Body of pancreas (tissue), 4 donors: ENCODE data around the gene VEGFB. TPM values are rescaled to one million over a fixed set of nuclear protein-coding genes. Genes with fewer than 3 reads are reported as not detected.

Experiments
- ATAC-seq: fragments of 150-250 bp; one replicate; pipeline ENCODE4 v1.9.1; 2016
- DNase-seq, 4 donors: peaks; one replicate each; pipeline ENCODE4 v3.0.0-alpha.2; 2019
- H3K27ac ChIP-seq, 4 donors: fragments of 200-600 bp; sonication (generic); 1 replicate in 3 of 4; 2 replicates in 1 of 4; pipeline versions ENCODE4 v1.5.1 to v1.6.1; 2016 to 2019; ENCODE audit warnings: mild to moderate bottlenecking in 1 of 4, mixed read lengths in 1 of 4, moderate library complexity in 1 of 4
- H3K27me3 ChIP-seq, 2 donors: fragments of 200-600 bp; sonication (generic); one replicate each; pipeline ENCODE4 v1.6.0; 2016; ENCODE audit warnings: mild to moderate bottlenecking in 1 of 2
- H3K36me3 ChIP-seq, 2 donors: fragments of 200-600 bp; sonication (generic); replicated peaks in 1 of 2; 2 replicates each; pipeline ENCODE4 v1.5.1; 2016; ENCODE audit warnings: low read depth in 2 of 2; ENCODE audit not compliant: insufficient read depth in 1 of 2
- H3K4me1 ChIP-seq: fragments of 200-600 bp; sonication (generic); one replicate; pipeline ENCODE4 v1.6.0; 2016
- H3K4me3 ChIP-seq, 2 donors: fragments of 200-600 bp; sonication (generic); 1 replicate in 1 of 2; 2 replicates in 1 of 2; pipeline ENCODE4 v1.5.1; 2016 to 2019
- H3K9me3 ChIP-seq, 3 donors: fragments of 200-600 bp; sonication (generic); 1 replicate in 2 of 3; 2 replicates in 1 of 3; pipeline ENCODE4 v1.5.1; 2016
- POLR2A ChIP-seq, 3 donors: fragments of 450-650 bp; IDR thresholded peaks; one replicate each; pipeline ENCODE4 v1.6.1; 2016; ENCODE audit warnings: antibody characterized with exemption in 3 of 3, mild to moderate bottlenecking in 2 of 3
- WGBS, 2 donors: methylation state at CpG; one replicate each; pipeline ENCODE4 v1.1.5; 2017; 5-methylcytosine and 5-hydroxymethylcytosine counted together
- intact Hi-C: fragments of 100-400 bp; cut with DNase I; formaldehyde crosslinking; loops from one replicate; pipeline ENCODE4 v1.15.1; 2023
- total RNA-seq, 2 donors: library from RNA; depleted of rRNA; stranded (reverse); fragments of >200 nt; gene quantifications; one replicate each; pipeline ENCODE4 v1.1.0, GENCODE V29; 2016
- TF ChIP-seq, protein P1 (sequence below), 7 experiments: fragments of 450-650 bp in 4 of 7; fragments of 200-600 bp in 3 of 7; sonication (generic) in 3 of 7; IDR thresholded peaks; one replicate each; pipeline ENCODE4 v1.5.1; 2016 to 2019; ENCODE audit warnings: antibody characterized with exemption in 7 of 7

The VEGFB gene
- total RNA-seq, 2 donors from 2014 or later: 32.4 to 108 TPM

DNA sequence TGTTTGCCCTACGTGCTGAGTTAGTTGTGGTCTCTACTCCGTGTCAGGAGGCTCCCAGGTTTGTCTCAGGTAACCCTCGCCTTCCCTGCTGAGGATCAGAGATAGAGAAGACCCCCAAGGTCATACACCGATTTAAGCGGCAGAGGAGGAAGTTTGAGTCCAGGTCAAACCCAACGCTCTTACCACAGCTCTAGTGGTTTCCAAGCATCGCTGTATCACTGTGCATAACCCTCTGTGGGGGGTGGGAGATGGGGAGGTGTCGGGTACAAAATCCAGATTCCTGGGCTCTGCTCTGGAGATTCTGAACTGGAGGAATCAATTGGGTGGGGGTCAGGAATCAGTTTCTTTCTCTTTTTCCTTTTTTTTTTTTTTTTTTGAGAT lies 3.4 kb upstream of the VEGFB start:
- 4 to 5% methylated on average over 8 of the region's 8 CpGs for WGBS, 2 donors
- Histone ChIP-seq H3K4me3 (peak overlapping the region; percentile 23 to 32), H3K36me3 (no peaks in the 10 kb centered on the region), H3K9me3 (no peaks in the 10 kb centered on the region), H3K27me3 (no peaks in the 10 kb centered on the region), H3K27ac (peak overlapping the region; percentile 85 to 97 (median 92)), H3K4me1 (peaks cover 77% of the 10 kb centered on the region)
- DNase-seq: no peak
- intact Hi-C loops: no loop called here
- ATAC-seq: no peak
- no peak for TF ChIP-seq POLR2A (IDR thresholded peaks at IDR 0.05)
- TF ChIP-seq, protein P1, sequence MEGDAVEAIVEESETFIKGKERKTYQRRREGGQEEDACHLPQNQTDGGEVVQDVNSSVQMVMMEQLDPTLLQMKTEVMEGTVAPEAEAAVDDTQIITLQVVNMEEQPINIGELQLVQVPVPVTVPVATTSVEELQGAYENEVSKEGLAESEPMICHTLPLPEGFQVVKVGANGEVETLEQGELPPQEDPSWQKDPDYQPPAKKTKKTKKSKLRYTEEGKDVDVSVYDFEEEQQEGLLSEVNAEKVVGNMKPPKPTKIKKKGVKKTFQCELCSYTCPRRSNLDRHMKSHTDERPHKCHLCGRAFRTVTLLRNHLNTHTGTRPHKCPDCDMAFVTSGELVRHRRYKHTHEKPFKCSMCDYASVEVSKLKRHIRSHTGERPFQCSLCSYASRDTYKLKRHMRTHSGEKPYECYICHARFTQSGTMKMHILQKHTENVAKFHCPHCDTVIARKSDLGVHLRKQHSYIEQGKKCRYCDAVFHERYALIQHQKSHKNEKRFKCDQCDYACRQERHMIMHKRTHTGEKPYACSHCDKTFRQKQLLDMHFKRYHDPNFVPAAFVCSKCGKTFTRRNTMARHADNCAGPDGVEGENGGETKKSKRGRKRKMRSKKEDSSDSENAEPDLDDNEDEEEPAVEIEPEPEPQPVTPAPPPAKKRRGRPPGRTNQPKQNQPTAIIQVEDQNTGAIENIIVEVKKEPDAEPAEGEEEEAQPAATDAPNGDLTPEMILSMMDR (IDR thresholded peaks at IDR 0.05): no peak

- intact Hi-C loops: no loop called here
- no peak overlapping the region for H3K4me3 ChIP-seq
- 70 to 96% methylated on average over 5 to 7 of the region's 7 CpGs for WGBS, 2 donors
- H3K36me3 ChIP-seq: no peaks in the 10 kb centered on the region
- ATAC-seq (no peak), DNase-seq (no peak)
- no peaks in the 10 kb centered on the region for H3K9me3 ChIP-seq
- TF ChIP-seq, protein P1 (IDR thresholded peaks at IDR 0.05): no peak
- no peak for TF ChIP-seq POLR2A (IDR thresholded peaks at IDR 0.05)
- H3K4me1 ChIP-seq: peaks cover 81% of the 10 kb centered on the region
- no peaks in the 10 kb centered on the region for H3K27me3 ChIP-seq
- H3K27ac ChIP-seq: peak overlapping the region in 2 of 4 donors; percentile 93 to 97
These were observed 2.8 kb upstream of the VEGFB start for GRCh38 chr11:64231546-64231945.

- H3K36me3 ChIP-seq: no peaks in the 10 kb centered on the region
- H3K4me1 ChIP-seq: peaks cover 76% of the 10 kb centered on the region
- no peak for TF ChIP-seq POLR2A (IDR thresholded peaks at IDR 0.05)
- TF ChIP-seq, protein P1 (IDR thresholded peaks at IDR 0.05): no peak
- DNase-seq (no peak), ATAC-seq (no peak)
- H3K9me3 ChIP-seq: no peaks in the 10 kb centered on the region
- intact Hi-C loops: no loop called here
- no peak overlapping the region for H3K4me3 ChIP-seq
- H3K27me3 ChIP-seq: no peaks in the 10 kb centered on the region
- peak overlapping the region in 1 of 4 donors; percentile 93 for H3K27ac ChIP-seq
- WGBS, 2 donors: 80 to 82% methylated on average over 4 to 8 of the region's 15 CpGs
These were observed 2.0 kb upstream of the VEGFB start for GRCh38 chr11:64232182-64232966.

DNA sequence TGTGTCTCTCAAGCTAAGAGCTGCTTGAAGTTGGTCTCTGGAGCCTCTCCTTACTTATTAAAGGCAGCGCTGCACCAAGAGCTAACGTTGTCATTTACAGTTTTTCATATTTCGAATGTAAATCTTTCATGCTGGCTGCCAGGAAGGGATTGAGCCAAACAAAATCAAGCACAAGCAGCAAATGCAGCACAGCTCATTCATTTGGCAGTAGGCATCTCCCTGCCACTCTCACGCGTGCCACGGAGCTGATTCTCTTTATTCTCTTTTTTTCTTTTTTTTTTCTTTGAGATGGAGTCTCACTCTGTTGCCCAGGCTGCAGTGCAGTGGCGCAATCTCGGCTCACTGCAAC lies 1.4 kb upstream of the VEGFB start:
- DNase-seq (no peak), ATAC-seq (no peak)
- H3K4me1 ChIP-seq: peaks cover 76% of the 10 kb centered on the region
- intact Hi-C loops: no loop called here
- no peaks in the 10 kb centered on the region for H3K27me3 ChIP-seq
- no peak overlapping the region for H3K27ac ChIP-seq
- H3K36me3 ChIP-seq: no peaks in the 10 kb centered on the region
- no peak overlapping the region for H3K4me3 ChIP-seq
- H3K9me3 ChIP-seq: no peaks in the 10 kb centered on the region
- TF ChIP-seq, protein P1 (IDR thresholded peaks at IDR 0.05): no peak
- no peak for TF ChIP-seq POLR2A (IDR thresholded peaks at IDR 0.05)
- 87 to 88% methylated on average over 8 of the region's 8 CpGs for WGBS, 2 donors
